ENCODE measurements around the gene CACNG4.

CACNG4 gene

DNA sequence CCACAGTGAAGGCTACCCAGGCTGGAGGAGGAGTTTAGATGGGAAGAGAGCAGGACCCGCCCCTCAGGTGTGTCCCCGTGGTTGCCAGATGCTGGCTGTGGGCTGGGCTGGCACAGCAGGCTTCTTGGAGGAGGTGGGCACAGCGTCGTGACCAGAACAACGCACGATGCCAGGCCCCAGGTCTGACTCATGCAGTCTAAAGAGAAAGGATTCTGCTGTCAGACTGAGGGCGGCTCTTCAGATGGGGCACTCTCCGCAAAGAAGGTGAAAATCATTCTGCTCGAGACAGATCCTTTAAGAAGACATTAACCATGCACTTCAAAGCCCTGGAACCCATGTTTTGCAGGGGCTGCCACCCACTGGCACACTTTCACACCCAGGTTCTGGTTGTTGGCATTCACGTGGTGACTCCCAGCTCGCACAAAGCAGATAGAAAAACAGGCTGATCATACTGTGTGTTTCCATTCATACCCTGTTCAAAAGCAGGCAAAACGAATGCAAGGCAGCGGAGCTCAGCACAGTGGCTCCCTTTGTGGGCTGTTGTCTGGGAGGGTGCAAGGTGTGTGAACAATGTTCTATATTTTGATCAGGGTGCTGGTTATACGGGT is 19.0 kb downstream of the CACNG4 start:
- in situ Hi-C loops (cut with HindIII; ENCODE audit: low sequenced_read_pairs) = no loop called here

DNA sequence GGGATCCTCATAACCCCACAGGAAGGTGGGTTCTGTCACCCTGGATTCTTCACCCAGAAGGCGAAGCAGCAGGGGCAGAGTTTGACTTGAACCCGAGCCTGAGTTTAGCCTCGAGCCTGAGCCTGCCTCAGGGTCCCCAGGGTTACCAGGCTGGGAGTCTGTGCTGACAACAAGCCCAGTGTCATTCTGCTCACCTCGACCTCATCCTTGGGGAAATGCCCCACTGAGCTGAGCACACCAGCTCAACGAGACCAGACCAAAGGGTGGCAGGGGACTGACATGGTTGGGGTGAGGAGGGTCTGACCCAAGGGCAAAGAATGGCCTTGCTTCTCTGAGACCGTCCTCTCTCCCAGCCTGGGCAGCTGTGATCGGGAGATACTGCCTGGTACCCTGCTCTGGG is 20.2 kb downstream of the CACNG4 start:
- in situ Hi-C loops (cut with HindIII; ENCODE audit: low sequenced_read_pairs) = no loop called here

DNA sequence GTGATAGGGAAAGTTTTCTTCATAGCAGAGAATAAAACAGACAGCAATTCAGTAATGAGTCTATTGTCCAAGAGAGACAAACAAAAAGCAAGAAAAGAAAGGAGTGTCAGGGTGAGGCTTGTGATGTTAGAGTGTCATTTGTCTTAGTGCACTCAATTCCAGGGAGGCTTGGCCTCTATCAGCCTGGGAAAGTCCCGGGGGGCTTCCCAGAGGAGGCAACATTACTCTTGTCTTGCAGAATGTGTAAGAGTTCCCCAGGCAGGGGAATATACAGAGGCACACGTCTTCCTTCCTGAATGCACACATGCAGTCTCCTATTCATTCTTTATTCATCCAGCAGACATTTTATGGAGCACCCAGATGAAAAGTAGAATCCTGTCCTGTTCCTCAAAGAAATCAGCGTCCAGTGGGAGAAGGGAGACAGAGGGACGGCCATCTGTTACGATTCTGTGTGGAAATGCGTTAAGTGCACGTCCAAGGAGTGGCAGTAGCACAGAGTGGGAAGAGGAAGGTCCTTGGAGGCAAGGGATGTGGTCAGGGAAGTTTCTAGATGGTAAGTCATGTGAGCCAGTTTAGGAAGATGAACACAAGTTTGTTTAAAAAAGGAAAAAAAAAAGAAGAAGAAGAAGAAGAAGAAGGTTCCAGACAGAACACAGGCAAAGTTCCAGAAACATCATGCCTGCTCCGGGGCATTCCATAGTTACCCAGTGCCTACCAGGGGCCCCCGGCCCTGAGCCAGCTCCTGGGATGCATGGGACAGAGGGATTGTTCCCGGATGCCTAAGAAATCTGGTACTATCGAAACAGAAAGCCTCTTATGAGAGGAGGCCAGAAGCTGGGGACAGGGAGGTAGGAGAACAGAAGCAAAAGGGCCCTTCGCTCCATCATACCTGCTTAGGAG is 21.1 kb downstream of the CACNG4 start:
- in situ Hi-C loops (cut with HindIII; ENCODE audit: low sequenced_read_pairs) = no loop called here

DNA sequence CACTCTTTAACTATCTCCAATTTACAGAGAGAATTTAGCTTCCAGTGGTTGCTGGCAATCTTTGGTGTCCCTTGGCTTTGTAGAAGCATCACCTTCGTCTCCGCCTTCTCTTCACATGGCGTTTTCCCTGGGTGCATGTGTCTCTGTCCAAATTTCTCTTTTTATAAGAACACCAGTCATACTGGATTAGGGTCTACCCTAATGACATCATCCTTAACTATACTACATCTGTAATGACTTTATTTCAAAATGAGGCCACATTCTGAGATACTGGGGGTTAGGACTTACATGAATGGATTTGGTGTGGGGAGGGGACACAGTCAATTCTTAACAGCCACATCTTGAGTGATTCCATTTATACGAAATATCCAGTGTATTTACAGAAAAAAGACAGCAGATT is 22.2 kb downstream of the CACNG4 start:
- in situ Hi-C loops (cut with HindIII; ENCODE audit: low sequenced_read_pairs) = no loop called here

DNA sequence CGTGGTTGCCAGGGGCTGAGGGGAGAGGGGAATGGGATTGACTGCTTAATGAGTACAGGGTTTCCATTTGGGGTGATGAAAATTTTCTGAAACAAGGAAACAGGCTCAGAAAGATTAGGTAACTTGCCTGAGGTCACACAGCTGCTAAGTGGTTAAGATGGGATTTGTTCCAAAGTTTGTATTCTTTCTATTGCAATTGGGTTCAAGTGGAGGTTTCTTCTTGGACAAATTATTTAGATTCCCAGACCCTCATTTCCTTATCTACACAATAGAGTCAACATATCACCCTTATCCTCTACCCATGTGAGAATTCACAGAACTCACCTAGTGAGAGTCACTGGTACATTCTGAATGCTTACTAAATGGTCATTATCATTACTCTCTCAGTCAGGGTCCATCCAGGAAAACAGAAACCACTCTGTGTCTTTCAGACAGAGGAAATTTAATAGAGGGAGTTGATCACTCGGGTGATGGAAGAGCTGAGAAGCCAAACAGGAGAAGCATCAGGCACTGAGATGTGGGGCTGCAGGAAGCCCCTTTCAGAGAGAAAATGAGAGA is 22.6 kb downstream of the CACNG4 start:
- in situ Hi-C loops (cut with HindIII; ENCODE audit: low sequenced_read_pairs) = no loop called here

DNA sequence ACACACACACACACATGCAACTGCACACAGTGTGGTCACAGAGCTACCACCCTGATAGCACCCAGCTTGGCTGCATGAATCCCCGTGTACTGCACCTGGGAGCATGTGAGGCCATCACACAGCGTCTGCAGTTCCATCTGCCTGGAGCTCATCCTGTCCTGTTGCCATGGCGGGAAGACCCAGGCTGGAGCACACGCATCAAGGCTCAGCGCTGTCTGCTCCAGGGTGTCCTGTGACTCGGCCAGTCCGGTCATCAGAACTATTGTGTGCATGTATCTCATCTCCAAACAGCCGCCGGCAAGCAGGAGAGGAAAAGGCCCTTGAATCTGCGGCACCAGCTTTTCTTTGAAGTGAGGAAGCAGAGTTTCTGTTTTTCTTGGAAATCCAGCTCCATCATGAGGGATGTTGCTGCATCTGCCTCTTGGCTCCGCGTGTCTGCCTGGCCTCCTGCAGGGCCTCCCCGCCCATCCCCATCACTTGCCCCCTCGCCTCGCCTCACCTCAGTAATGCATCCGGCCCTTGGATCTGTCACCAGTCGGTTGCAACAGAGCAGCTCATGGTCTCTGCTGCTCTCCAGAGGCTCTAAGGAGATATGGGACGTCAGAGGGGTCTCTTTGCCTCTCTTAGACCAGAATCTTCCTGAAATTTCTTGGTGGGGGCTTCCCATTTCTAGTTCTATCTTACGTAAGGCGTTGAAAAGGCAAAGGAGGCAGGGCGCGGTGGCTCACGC is 23.7 kb downstream of the CACNG4 start:
- in situ Hi-C loops (cut with HindIII; ENCODE audit: low sequenced_read_pairs) = no loop called here

DNA sequence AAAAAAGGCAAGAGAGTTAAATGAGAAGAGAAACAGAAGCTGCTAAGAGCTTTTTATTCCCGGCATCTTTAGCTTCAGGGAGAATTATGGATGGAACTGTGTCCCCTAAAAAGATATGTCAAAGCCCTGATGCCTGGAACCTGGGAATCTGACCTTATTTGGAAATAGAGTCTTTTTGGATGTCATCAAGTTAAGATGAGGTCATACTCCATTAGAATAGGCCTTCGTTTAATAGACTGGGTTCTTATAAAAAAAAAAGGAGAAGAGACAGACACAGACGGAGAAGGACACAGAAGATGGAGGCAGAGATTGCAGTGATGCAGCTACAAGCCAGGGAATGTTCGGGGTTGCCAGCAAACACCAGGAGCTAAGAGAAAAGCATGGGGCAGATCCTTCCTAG is 24.6 kb downstream of the CACNG4 start:
- in situ Hi-C loops (cut with HindIII; ENCODE audit: low sequenced_read_pairs) = no loop called here

DNA sequence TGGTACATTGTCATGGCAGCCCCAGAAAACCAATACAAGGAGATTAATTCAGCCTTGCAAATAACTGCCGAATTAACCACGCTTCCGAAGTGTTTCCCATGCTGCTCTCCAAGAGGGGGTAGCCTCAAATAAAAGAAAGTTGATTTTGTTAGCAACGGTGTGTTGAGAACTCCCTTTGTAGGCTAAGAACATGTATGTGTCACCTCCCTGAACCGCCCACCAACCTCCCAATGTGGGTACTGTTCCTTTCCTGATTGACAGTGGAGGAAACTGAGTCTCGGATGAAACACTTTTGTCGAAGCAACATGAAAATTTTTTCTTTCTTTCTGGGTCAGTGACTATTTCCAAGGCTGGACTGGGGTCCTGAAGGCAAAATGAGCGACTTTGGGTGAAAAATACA is 25.1 kb downstream of the CACNG4 start:
- in situ Hi-C loops (cut with HindIII; ENCODE audit: low sequenced_read_pairs) = no loop called here

DNA sequence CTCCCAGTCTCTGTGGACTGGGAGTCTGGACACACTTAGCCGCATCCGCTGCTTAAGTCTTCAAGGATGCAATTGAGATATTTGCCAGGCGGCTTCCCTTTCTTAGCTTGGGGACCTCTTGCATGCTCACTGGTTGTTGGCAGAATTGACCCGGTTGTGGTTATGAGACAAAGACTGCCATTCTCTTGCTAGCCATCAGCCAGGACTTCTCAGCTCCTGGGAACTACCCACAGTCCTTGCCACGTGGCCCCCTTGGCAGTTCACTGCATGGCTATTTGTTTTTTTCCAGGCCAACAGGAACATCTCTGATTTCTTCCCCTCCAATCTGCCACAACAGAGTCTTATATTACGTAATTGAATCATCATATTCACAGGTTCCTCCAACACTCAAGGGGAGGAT is 25.5 kb downstream of the CACNG4 start:
- in situ Hi-C loops (cut with HindIII; ENCODE audit: low sequenced_read_pairs) = no loop called here

DNA sequence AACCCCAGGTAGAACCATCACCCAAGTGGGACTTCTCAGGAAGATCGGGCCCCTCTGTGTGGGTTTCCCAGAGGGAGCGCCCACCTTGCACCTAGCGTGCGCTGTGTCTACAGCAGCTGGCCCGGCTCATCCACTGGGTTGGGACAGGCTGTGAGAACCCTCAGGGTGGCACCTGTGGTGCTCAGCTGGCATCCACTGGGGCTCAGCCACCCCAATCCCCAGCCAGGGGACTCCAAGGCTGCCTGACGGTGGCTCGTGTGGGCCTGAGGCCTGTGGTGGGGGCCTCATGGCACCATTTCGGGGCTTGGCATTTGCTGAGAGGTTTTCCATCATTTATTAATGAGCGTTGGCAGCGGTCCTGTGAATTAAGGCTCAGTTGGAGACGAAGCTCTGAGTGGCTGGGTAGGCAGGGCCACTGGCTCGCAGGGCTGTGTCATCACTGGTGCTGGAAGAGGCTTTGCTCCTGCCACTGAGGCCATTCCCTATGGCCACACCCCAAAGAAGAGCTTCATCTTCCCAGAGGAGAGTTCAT is 28.5 kb downstream of the CACNG4 start:
- in situ Hi-C loops (cut with HindIII; ENCODE audit: low sequenced_read_pairs) = no loop called here

DNA sequence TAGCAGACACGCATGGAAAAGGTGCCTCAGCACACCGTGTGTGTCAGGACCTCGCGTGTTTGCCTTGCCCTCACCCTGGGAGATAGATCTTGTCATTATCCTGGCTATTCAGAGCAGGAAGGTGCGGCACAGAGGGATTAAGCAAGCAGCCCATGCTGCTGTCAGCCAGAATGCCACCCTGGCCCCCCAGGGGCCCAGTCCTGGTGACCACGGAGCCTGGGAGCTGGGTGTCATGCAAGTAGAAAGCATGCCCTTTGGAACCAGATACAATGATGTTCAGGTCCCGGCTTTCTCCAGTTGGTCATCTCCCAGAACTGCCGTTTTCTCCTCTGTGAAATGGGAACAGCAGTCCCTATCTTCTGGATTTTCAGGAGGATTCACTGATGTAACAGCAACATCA is 29.9 kb downstream of the CACNG4 start:
- in situ Hi-C loops (cut with HindIII; ENCODE audit: low sequenced_read_pairs) = no loop called here

DNA sequence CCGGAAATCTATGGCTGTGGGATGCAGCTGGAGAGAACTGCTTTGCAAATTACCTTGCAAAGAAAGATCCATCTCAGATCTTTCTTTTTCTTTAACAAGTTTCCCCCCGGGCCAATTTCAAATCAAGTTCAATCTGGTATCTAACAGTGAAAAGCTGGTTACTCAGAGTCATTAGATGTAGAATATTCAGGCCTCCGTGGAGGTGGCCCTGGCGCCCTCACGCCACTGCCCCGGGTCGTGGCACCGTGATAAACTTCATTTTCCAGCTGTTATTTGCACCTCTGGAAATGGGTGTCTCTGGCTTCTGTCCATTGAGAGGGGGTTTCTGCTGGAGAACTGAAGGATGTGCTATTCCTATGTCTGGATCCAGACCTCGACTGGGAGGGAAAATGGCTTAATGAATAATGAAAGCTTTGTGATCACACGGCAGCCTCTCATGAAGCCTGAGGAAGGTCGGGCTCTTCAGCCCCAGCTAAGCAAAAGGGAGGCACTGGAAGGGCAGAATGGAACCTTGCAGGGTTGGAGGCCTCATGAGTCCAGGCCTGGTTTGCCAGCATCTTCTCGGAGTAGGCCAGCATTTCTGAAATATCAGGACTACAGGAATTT is 30.5 kb downstream of the CACNG4 start:
- in situ Hi-C loops (cut with HindIII; ENCODE audit: low sequenced_read_pairs) = no loop called here

DNA sequence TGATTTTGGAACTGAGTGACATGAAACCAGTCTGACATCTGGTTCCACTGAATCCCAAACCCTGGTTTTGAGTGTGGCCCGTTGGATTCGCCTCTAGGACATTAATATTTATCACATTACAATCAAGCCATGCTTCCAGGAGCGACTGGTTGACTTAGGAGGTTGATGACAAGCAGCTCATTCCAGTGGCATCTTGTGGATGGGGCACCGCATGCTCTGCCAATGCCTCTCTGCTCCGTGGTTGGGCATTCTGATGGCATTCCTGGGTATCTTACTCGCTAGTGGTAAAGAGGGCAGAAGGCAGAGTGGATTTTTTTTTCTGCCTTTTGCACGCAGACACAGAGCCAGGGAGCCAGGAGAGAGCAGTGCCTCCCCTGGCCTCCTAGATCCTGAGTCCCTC is 31.4 kb downstream of the CACNG4 start:
- in situ Hi-C loops (cut with HindIII; ENCODE audit: low sequenced_read_pairs) = no loop called here

DNA sequence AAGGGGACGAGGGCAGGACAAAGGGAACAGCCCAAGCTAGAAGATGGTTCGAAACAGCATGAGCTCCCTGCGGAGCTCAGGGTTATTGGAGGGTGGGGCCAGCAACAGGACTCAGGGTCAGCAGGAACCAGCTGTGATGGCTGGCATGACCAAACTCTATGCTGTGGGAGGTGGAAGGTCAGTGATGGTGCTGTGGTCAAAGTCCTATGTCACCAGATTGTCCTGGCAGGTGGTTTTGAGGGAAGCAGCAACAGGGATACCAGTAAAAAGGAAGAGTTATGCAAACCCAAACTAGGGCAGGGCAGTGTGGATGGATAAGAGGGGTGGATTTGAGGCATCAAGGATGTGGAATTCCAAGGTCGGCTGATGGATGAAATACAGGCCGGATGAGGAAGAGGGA is 32.4 kb downstream of the CACNG4 start:
- in situ Hi-C loops (cut with HindIII; ENCODE audit: low sequenced_read_pairs) = no loop called here

DNA sequence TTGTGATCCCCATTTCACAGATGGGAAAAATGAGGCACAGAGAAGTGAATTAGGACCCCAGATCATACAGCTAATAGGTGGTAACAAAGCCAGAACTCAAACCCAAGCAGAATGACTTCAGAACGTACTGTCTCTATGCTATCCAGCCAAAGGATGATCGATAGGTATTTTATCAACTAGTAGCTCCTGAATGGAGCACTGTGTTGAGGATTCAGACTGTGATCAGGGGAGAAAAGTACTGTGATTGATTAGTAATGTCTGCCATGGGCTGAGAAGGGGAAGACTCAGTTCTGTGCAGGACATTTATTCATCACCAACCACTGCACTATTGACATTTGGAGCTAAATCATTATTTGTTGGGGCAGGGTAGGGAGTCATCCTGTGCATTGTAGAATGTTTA is 38.7 kb downstream of the CACNG4 start:
- in situ Hi-C loops (cut with HindIII; ENCODE audit: low sequenced_read_pairs) = loop anchor here (5.0 kb wide), 1 partner anchor 41 kb away; the partner anchor contains the start of gene CACNG4

DNA sequence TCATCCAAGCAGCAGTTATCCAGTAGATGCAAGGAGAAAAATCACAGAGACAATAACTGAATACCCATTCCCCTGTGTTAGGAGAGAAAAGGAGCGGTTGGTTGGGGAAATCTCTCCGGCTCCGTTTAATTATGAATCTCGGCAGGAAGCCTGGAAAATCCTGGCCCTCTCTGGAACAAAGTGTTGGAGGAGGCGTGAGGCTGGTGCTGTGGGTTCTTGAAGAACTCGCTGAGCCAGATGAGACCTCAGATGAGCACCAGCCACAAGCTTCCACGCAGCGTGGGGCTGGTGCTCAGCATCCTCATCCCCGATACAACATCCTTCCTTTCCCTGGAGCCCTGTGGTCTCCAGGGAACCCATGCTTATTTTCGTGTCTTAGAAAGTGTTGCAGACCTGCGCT is 39.7 kb downstream of the CACNG4 start:
- in situ Hi-C loops (cut with HindIII; ENCODE audit: low sequenced_read_pairs) = loop anchor here (5.0 kb wide), 1 partner anchor 42 kb away; the partner anchor contains the start of gene CACNG4

DNA sequence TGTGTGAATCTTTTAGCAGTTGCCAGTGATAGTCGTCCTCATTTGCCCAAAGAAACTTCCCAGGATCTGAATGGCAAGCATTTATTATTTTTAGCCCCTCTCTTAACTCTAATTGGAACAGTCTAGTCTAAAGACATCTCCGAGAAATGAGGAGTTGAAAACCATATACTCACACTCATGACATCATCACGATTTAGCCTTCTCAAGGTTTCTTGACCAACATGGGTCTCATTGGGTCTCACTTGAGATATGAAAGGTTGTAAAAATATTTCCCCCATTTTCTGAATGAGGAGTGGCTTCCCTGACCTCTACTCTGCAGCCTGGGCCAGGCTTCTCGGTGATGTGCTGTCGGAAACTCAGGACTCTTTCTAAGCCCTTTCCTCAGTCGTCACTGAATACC is 42.8 kb downstream of the CACNG4 start:
- in situ Hi-C loops (cut with HindIII; ENCODE audit: low sequenced_read_pairs) = no loop called here

DNA sequence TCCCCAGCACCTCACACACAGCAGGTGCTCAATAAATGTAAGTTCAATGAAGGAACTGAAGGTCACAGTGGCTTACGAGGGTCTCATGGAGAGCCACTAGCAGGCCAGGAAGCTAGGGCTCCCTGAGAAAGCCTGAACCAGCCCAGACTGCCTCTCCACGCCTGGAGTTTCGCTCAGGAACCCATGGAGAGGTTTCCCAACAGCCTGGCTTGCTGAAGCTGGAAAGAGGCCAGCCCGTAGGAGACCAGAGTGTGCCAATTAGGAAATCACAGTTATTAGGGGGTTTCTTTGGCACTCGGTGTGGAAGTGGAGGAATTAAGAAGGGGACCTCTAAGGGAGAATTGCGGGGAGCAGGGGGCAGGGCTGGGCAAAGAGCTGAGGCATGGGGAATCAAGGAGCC is 43.6 kb downstream of the CACNG4 start:
- in situ Hi-C loops (cut with HindIII; ENCODE audit: low sequenced_read_pairs) = no loop called here

DNA sequence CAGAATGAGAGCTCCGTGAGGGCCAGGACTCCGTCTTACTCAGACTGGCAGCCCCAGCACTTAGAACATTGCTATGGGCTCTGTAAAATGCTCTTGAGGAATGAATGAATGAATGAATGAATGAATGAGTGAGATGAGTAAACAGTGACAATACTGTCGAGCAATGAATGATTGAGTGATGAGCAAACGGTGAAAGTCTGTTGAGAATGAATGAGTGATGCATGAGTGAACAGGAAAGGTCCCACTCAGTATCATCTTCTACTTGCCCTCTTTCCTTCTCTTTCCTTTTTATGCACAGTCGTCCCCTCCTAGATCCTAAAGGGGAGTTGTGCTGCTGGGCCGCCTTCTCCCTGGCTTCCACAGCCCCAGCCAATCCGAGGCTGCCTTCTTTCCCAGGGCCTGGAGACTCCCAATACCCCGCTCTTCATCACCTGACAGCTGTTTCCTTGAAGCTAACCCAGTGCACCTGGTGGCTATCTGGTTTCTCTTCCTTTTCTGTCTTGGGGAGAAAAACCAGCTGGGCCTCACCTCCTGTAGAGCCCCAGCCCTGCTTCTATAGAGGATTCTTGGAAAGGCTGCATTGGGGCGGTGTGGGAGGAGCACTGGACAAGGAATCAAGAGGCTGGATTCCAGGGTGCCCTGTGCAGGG is 47.1 kb downstream of the CACNG4 start:
- in situ Hi-C loops (cut with HindIII; ENCODE audit: low sequenced_read_pairs) = no loop called here

DNA sequence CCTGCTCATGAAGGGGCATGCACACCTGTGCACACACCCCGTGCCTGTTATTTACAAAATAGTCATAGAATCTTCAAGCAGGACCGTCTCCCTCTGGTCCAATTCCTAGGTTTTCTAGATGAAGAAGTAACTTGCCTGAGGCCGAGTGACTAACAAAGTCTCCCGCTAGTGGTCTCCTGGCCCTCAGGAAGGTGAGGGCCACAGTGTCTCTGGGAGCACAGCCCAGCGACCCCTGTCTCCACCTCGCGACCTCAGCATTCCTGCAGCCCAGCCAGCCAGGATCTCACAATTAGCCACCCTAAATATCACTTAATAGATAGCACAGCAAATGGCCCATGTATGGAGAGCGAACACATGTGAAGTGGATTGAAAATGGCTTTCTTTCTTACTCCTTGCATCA is 49.4 kb downstream of the CACNG4 start:
- in situ Hi-C loops (cut with HindIII; ENCODE audit: low sequenced_read_pairs) = no loop called here
